ENCODE results near the gene IL12A.

Gene IL12A

DNA sequence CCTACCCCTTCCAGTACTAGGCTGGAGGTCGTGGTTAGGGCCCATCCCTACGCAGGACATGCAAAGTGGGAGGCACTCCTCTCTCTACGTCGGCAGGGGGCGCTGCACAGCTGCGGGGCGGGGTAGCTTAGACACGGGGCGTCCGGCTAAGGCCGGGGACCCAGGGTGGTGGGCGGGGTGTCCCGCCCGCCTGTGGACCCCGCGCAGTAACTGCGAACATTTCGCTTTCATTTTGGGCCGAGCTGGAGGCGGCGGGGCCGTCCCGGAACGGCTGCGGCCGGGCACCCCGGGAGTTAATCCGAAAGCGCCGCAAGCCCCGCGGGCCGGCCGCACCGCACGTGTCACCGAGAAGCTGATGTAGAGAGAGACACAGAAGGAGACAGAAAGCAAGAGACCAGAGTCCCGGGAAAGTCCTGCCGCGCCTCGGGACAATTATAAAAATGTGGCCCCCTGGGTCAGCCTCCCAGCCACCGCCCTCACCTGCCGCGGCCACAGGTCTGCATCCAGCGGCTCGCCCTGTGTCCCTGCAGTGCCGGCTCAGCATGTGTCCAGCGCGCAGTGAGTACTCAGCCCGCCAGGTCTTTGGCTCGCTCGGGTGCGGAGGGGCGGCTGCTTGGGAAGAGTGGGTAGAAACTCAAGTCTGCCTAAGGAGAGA is at the start of gene IL12A:
IL12A (plus strand) TSS at position 219 of the 655 bp plus-strand sequence.
- intact Hi-C loops (cut with DNase I; ENCODE audit: low total_unique reads), result no loop called here
- peak; percentile 61 to 82 for DNase-seq
- TF ChIP-seq, protein P1, sequence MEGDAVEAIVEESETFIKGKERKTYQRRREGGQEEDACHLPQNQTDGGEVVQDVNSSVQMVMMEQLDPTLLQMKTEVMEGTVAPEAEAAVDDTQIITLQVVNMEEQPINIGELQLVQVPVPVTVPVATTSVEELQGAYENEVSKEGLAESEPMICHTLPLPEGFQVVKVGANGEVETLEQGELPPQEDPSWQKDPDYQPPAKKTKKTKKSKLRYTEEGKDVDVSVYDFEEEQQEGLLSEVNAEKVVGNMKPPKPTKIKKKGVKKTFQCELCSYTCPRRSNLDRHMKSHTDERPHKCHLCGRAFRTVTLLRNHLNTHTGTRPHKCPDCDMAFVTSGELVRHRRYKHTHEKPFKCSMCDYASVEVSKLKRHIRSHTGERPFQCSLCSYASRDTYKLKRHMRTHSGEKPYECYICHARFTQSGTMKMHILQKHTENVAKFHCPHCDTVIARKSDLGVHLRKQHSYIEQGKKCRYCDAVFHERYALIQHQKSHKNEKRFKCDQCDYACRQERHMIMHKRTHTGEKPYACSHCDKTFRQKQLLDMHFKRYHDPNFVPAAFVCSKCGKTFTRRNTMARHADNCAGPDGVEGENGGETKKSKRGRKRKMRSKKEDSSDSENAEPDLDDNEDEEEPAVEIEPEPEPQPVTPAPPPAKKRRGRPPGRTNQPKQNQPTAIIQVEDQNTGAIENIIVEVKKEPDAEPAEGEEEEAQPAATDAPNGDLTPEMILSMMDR (IDR thresholded peaks at IDR 0.05), result peak; percentile 71 to 86
- H3K4me3 ChIP-seq, result peak within 1 kb of the TSS; percentile 65 to 74
- no peaks in the 10 kb centered on the region for H3K36me3 ChIP-seq
- H3K27me3 ChIP-seq, result no peaks in the 10 kb centered on the region
- H3K9me3 ChIP-seq, result no peaks in the 10 kb centered on the region
- peak within 1 kb of the TSS in 1 of 2 donors; percentile 24 for H3K27ac ChIP-seq
- H3K4me1 ChIP-seq, result peaks cover 0 to 26% (median 10%) of the 10 kb centered on the region in 4 donors

DNA sequence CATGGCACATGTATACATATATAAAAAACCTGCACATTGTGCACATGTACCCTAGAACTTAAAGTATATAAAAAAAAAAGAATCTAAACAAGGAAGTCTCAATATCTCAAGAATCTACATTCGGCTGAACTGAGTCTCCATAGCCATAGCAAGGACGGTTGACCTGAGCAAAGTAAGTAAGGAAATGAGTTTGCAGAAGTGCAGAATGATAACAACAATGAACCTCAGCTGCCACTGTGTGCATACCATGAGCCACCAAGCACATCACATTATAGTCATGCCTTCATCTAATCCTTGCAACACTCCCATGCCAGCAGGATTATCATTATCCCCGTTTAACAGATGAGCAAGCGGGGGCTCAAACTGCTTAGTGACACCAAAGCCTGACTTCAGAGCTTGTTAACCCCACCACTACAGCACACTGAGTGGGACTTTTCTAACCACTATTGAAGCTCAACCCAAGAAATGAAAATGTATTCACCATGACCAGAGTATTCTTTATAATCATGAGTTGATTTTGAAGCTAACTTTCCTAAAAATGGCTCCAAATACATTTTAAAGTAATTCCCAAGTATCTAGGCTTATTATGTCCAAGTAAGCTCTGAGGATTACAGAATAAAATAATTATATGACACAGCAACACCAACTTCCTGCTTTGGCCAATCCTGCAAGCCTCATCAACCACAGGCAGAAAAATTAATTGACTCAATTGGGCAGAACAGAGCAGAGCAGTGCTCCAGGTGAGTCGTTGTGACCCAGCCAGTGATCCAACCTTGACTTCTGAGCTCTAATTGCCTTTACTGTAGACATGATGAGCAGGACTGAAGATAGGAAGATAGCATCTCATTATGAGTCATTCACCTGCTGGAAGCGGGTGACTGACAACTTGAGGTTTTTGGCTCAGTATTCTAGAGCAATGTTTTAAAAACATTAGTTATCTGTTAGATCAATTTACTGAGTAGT is 47.3 kb upstream of the IL12A start:
- no peaks in the 10 kb centered on the region for H3K4me1 ChIP-seq
- intact Hi-C loops (cut with DNase I; ENCODE audit: low total_unique reads), result no loop called here
- no peak overlapping the region for H3K27ac ChIP-seq
- TF ChIP-seq, protein P1 (IDR thresholded peaks at IDR 0.05), result no peak
- H3K27me3 ChIP-seq, result no peaks in the 10 kb centered on the region
- H3K36me3 ChIP-seq, result no peaks in the 10 kb centered on the region
- no peak for DNase-seq
- H3K9me3 ChIP-seq, result no peaks in the 10 kb centered on the region
- H3K4me3 ChIP-seq, result no peak overlapping the region

DNA sequence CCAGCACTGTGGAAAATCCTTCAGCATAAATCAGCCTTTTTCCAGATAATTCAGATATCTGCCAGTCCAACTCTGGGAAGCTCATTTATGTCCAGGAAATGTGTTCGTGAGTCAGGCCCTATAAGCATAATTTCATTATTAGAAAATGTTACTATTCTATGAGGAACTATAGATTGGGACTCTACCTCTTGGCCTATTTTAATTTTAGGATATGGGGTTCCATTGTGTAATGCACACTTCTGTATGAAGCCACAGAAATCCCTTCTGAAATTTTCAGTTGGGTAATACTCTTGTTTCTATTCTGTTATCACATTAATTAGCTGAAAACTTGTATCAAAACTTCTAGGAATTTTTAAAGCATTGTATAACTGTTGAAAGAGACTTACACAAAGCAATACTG is 43.9 kb upstream of the IL12A start:
- intact Hi-C loops (cut with DNase I; ENCODE audit: low total_unique reads), result no loop called here
- DNase-seq, result no peak
- Histone ChIP-seq H3K27me3 (peaks cover 0 to 3% of the 10 kb centered on the region in 2 donors), H3K27ac (no peak overlapping the region), H3K4me1 (no peaks in the 10 kb centered on the region), H3K36me3 (no peaks in the 10 kb centered on the region), H3K4me3 (no peak overlapping the region), H3K9me3 (no peaks in the 10 kb centered on the region)
- TF ChIP-seq, protein P1 (IDR thresholded peaks at IDR 0.05), result no peak

DNA sequence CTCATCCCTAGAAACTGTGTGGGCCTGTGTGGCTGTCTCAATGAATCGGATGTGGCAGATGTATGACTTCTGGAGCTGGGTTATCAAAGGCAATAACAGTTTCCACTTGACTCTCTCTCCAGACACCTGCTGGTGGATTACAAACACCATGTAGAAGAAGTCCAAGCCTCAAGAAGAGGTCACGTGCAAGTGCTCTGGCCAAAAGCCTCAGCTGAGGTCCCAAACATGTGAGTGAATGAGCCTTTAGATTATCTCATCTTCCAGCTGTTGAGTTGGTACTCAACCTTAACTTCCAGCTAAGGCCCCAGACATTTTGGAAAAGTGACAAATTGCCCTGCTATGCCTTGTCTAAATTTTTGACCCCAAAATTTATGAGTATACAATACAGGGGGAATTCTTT is 42.7 kb upstream of the IL12A start:
- DNase-seq, result no peak
- peaks cover 0 to 4% of the 10 kb centered on the region in 2 donors for H3K27me3 ChIP-seq
- H3K4me3 ChIP-seq, result no peak overlapping the region
- H3K27ac ChIP-seq, result no peak overlapping the region
- no peaks in the 10 kb centered on the region for H3K4me1 ChIP-seq
- H3K36me3 ChIP-seq, result no peaks in the 10 kb centered on the region
- TF ChIP-seq, protein P1 (IDR thresholded peaks at IDR 0.05), result no peak
- H3K9me3 ChIP-seq, result no peaks in the 10 kb centered on the region
- intact Hi-C loops (cut with DNase I; ENCODE audit: low total_unique reads), result no loop called here

DNA sequence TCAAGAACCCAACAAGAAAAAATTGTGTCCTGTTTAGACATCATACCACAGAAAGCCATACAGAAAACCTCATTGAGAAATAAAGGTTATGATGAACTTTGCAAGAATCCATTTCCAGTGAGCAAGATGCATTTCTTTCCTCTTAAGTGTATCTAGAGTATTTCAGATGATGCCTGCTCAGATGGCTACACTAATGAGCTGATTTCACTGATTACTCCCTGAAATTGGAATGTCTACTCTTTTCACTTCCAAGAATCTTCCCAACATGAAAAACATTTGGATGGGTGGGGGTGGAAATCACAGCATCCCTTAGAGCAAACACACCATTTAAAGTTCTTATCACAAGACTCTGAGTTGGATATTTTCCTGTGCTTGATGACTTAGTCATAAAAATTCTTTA is 41.4 kb upstream of the IL12A start:
- intact Hi-C loops (cut with DNase I; ENCODE audit: low total_unique reads), result no loop called here
- Histone ChIP-seq H3K27me3 (peaks cover 0 to 4% of the 10 kb centered on the region in 2 donors), H3K9me3 (no peaks in the 10 kb centered on the region), H3K36me3 (no peaks in the 10 kb centered on the region), H3K4me3 (no peak overlapping the region), H3K27ac (no peak overlapping the region), H3K4me1 (no peaks in the 10 kb centered on the region)
- DNase-seq, result no peak
- TF ChIP-seq, protein P1 (IDR thresholded peaks at IDR 0.05), result no peak
